Measurements from ENCODE around the gene PPIF. TPM values are rescaled to one million over a fixed set of nuclear protein-coding genes. Genes with fewer than 3 reads are reported as not detected.

The PPIF gene
- total and polyA plus RNA-seq, 4 donors, result 21.7 to 96.8 (median 39.9) TPM

DNA sequence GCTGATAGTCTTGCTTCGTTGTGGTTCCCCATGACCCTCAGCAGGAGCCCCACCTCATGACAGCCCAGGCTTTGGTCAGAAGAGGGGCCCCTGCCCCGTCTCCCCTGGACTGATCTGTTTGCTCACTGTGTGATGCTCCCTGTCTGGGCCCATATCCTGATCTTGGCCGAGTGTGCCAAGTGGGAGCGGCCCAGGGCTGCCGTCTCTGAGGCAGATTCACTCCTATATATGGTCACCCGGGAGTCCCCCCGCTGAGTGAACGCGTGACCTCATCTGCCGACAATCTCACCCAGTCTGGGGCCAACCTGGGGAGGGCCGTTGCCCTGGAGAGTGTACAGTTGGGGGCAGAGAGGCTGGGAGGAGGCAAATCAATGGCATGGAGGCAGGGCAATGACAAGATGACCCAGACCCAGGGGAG is 34.5 kb downstream of the PPIF start:
- peaks cover 0 to 11% (median 3%) of the 10 kb centered on the region in 4 donors for H3K36me3 ChIP-seq (ENCODE audit: control insufficient read depth in 4 of 4, insufficient read depth in 4 of 4, low read length in 4 of 4)
- no peak overlapping the region for H3K4me3 ChIP-seq
- 67 to 84% methylated on average over 11 of the region's 11 CpGs for WGBS, 2 donors
- ATAC-seq (ENCODE audit: insufficient read depth, low FRiP score) (peak; percentile 25), DNase-seq (peak; percentile 70 to 77 (median 75))
- H3K27ac ChIP-seq (ENCODE audit: low read depth in 1 of 2, low read length in 1 of 2), result peak overlapping the region; percentile 62 to 76
- TF ChIP-seq CTCF (IDR thresholded peaks at IDR 0.05; ENCODE audit: control extremely low read depth, extremely low read depth), result no peak
- peaks cover 13 to 43% (median 20%) of the 10 kb centered on the region in 5 donors for H3K4me1 ChIP-seq (ENCODE audit: control insufficient read depth in 5 of 5, insufficient read depth in 5 of 5, low read length in 5 of 5)
- H3K27me3 ChIP-seq (ENCODE audit: control insufficient read depth in 3 of 3, insufficient read depth in 3 of 3, low read length in 2 of 3), result no peaks in the 10 kb centered on the region
- no peak overlapping the region for H3K9ac ChIP-seq (ENCODE audit: insufficient read depth in 1 of 2, low read length in 2 of 2)
- H3K9me3 ChIP-seq (ENCODE audit: control insufficient read depth in 4 of 4, insufficient read depth in 3 of 4, low read length in 3 of 4), result no peaks in the 10 kb centered on the region

DNA sequence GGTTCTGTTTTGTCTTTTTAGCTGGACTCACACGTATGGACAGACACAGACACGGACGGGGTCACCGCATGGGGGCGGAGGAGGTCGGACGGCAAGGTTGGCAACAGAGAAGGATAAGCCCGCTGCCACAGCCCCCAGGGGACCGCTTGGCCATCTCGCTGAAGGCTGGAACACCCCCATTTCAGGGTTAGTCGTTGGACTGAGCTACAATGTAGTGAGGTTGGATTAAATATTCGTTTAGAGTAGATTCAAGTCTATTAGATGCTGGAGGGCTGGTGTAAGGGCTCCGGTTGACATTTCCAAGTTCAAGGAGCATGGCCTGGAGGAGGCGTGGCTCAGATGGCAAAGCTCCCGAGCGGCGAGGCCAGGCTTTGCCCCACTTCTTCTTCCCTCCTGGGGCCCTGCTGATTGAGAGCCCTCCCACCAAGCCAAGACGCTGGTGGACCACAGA is 35.2 kb downstream of the PPIF start:
- H3K9ac ChIP-seq (ENCODE audit: insufficient read depth in 1 of 2, low read length in 2 of 2), result no peak overlapping the region
- ATAC-seq (ENCODE audit: insufficient read depth, low FRiP score) (no peak), DNase-seq (peak in 1 of 3 donors; percentile 13)
- TF ChIP-seq CTCF (IDR thresholded peaks at IDR 0.05; ENCODE audit: control extremely low read depth, extremely low read depth), result no peak
- H3K4me1 ChIP-seq (ENCODE audit: control insufficient read depth in 5 of 5, insufficient read depth in 5 of 5, low read length in 5 of 5), result peaks cover 13 to 43% (median 20%) of the 10 kb centered on the region in 5 donors
- peak overlapping the region; percentile 43 to 76 for H3K27ac ChIP-seq (ENCODE audit: low read depth in 1 of 2, low read length in 1 of 2)
- no peak overlapping the region for H3K4me3 ChIP-seq
- H3K36me3 ChIP-seq (ENCODE audit: control insufficient read depth in 4 of 4, insufficient read depth in 4 of 4, low read length in 4 of 4), result peaks cover 0 to 16% (median 5%) of the 10 kb centered on the region in 4 donors
- 78 to 88% methylated on average over 18 of the region's 18 CpGs for WGBS, 2 donors
- H3K9me3 ChIP-seq (ENCODE audit: control insufficient read depth in 4 of 4, insufficient read depth in 3 of 4, low read length in 3 of 4), result no peaks in the 10 kb centered on the region
- no peaks in the 10 kb centered on the region for H3K27me3 ChIP-seq (ENCODE audit: control insufficient read depth in 3 of 3, insufficient read depth in 3 of 3, low read length in 2 of 3)

DNA sequence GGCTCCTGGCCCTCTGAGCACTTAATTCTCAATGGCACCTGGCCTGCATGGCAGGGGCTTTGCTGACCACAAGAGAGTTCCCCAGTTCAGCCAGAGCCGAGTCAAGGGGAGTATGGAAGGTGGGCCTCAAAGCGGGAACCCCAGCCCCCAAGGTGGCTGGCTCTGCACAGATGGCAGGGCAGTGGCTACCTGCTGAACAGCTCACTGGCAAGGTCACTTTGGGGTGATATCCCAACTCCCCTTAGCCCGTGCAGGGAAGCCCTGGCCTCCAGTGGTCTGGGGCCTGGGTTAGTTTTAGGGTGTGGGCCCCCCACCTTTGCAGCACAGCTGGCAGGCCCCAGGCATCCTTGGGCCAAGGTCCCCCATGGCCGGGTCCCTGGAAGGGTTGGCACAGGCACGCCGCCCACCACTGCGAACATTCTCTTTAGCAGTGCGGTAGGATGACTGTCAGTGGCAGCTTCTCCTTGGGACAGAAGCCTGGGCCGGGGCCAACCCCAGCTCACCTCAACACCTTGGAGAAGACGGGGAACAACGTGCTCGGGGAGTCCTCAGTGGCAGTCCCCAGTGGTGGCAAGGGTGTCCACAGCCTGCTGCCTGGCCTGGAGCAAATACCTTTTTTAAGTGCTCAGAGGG is 36.8 kb downstream of the PPIF start:
- ATAC-seq (ENCODE audit: insufficient read depth, low FRiP score) (no peak), DNase-seq (peak in 1 of 3 donors; percentile 10)
- Histone ChIP-seq H3K27me3 (ENCODE audit: control insufficient read depth in 3 of 3, insufficient read depth in 3 of 3, low read length in 2 of 3) (no peaks in the 10 kb centered on the region), H3K36me3 (ENCODE audit: control insufficient read depth in 4 of 4, insufficient read depth in 4 of 4, low read length in 4 of 4) (peaks cover 0 to 24% (median 9%) of the 10 kb centered on the region in 4 donors), H3K9ac (ENCODE audit: insufficient read depth in 1 of 2, low read length in 2 of 2) (no peak overlapping the region), H3K4me3 (no peak overlapping the region), H3K9me3 (ENCODE audit: control insufficient read depth in 4 of 4, insufficient read depth in 3 of 4, low read length in 3 of 4) (no peaks in the 10 kb centered on the region), H3K27ac (ENCODE audit: low read depth in 1 of 2, low read length in 1 of 2) (peak overlapping the region in 1 of 2 donors; percentile 8), H3K4me1 (ENCODE audit: control insufficient read depth in 5 of 5, insufficient read depth in 5 of 5, low read length in 5 of 5) (peaks cover 13 to 39% (median 20%) of the 10 kb centered on the region in 5 donors)
- TF ChIP-seq CTCF (IDR thresholded peaks at IDR 0.05; ENCODE audit: control extremely low read depth, extremely low read depth), result no peak
- WGBS, 2 donors, result 93 to 98% methylated on average over 12 of the region's 12 CpGs

Measured in lung (tissue), 12 donors.